HepG2 (cell line): ENCODE results near the gene GZF1. TPM values are rescaled to one million over a fixed set of nuclear protein-coding genes. Genes with fewer than 3 reads are reported as not detected.

Source experiments
- DR1 ChIP-seq: sonication (generic); formaldehyde crosslinking; IDR thresholded peaks from 2 replicates; pipeline ENCODE4 v1.8.0; 2021; ENCODE audit warnings: mild to moderate bottlenecking, missing genetic modification reagents, inconsistent platforms
- ERF ChIP-seq: IDR thresholded peaks from 2 replicates; pipeline ENCODE4 v1.6.1; 2018; ENCODE audit warnings: missing biosample characterization, missing genetic modification reagents
- HBP1 ChIP-seq: IDR thresholded peaks from 2 replicates; pipeline ENCODE4 v1.6.1; 2016; ENCODE audit warnings: low read depth, control low read depth
- HDAC1 ChIP-seq: sonication (generic); formaldehyde crosslinking; IDR thresholded peaks from 2 replicates; pipeline ENCODE4 v1.5.1; 2020; ENCODE audit warnings: mild to moderate bottlenecking, missing genetic modification reagents
- NCOA1 ChIP-seq: sonication (generic); formaldehyde crosslinking; IDR thresholded peaks from 2 replicates; pipeline ENCODE4 v1.9.0; 2021; ENCODE audit warnings: missing genetic modification reagents
- PITX1 ChIP-seq: sonication (generic); formaldehyde crosslinking; IDR thresholded peaks from 2 replicates; pipeline ENCODE4 v1.5.1; 2020; ENCODE audit warnings: mild to moderate bottlenecking, missing genetic modification reagents
- REL ChIP-seq: sonication (generic); formaldehyde crosslinking; conservative IDR thresholded peaks from 2 replicates; pipeline ENCODE4 v1.8.0; 2022; ENCODE audit warnings: mild to moderate bottlenecking, missing genetic modification reagents, moderate library complexity
- SAP130 ChIP-seq: IDR thresholded peaks from 2 replicates; pipeline ENCODE4 v1.6.1; 2016; ENCODE audit warnings: low read depth
- SP140L ChIP-seq: sonication (generic); formaldehyde crosslinking; IDR thresholded peaks from 2 replicates; pipeline ENCODE4 v1.4.0; 2020; ENCODE audit warnings: missing genetic modification reagents, borderline replicate concordance
- YEATS2 ChIP-seq: sonication (generic); formaldehyde crosslinking; IDR thresholded peaks from 2 replicates; pipeline ENCODE4 v1.4.0; 2020; ENCODE audit warnings: missing genetic modification reagents, borderline replicate concordance
- ZNF407 ChIP-seq: sonication (generic); formaldehyde crosslinking; IDR thresholded peaks from one replicate; pipeline ENCODE4 v1.5.1; 2020; ENCODE audit warnings: mild to moderate bottlenecking, missing genetic modification reagents; ENCODE audit errors: not compliant biosample characterization
- ZNF652 ChIP-seq: IDR thresholded peaks from 2 replicates; pipeline ENCODE4 v1.6.1; 2016; ENCODE audit warnings: low read depth, borderline replicate concordance
- polyA plus RNA-seq, 8 experiments: library from polyadenylated mRNA; depleted of rRNA in 3 of 8; stranded (reverse) in 7 of 8; unstranded in 1 of 8; fragments of >200 nt; fragmentation: Illumina TruSeq in 4 of 8; extraction: Trizol in 4 of 8; gene quantifications; 2 replicates each; pipeline versions ENCODE4 v1.2.1 to v1.2.3, GENCODE V29; 2011 to 2016; ENCODE audit warnings: low read depth in 4 of 8, missing spikeins in 1 of 8, mixed read lengths in 1 of 8; ENCODE audit not compliant: insufficient read depth in 1 of 8
- total RNA-seq, 5 experiments: library from RNA; depleted of rRNA; stranded (reverse); fragments of >200 nt; fragmentation: Illumina TruSeq; extraction: Trizol; gene quantifications; 2 replicates each; pipeline ENCODE4 v1.2.3, GENCODE V29; 2016; ENCODE audit warnings: low read depth in 1 of 5
- TF ChIP-seq, protein P1 (sequence below): sonication (generic); formaldehyde crosslinking; IDR thresholded peaks from 2 replicates; pipeline ENCODE4 v1.5.0; 2020; ENCODE audit warnings: missing genetic modification reagents, mild to moderate bottlenecking, borderline replicate concordance
- TF ChIP-seq, protein P2 (sequence below): sonication (generic); formaldehyde crosslinking; IDR thresholded peaks from 2 replicates; pipeline ENCODE4 v1.8.1; 2023; ENCODE audit warnings: mild to moderate bottlenecking, missing genetic modification reagents

The GZF1 gene
- total and polyA plus RNA-seq, 2 of the 13 experiments (the other 11 are each of a cell fraction or from before 2014, with no cell fraction given) = 16.9 to 26.0 TPM

GRCh38 chr20:23357767-23358562 is 4.0 kb upstream of the GZF1 start (continued):
- TF ChIP-seq, protein P1, sequence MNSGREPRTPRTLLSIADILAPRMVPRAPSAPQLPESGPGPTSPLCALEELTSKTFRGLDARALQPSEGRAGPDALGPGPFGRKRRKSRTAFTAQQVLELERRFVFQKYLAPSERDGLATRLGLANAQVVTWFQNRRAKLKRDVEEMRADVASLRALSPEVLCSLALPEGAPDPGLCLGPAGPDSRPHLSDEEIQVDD (CRISPR knock-in tag) = no peak
- TF ChIP-seq REL (CRISPR knock-in tag) (peak; percentile 84), ZNF652 (CRISPR knock-in tag) (no peak; the same call in 1 of the 2 replicates), ZNF407 (CRISPR knock-in tag) (peak; percentile 76), YEATS2 (CRISPR knock-in tag) (peak; percentile 89), SAP130 (CRISPR knock-in tag) (peak; percentile 99), DR1 (CRISPR knock-in tag) (peak; percentile 60; the same call in 1 of the 2 replicates), HBP1 (CRISPR knock-in tag) (peak; percentile 71; the same call in 1 of the 2 replicates), ERF (CRISPR knock-in tag) (peak; percentile 47; the same call in 1 of the 2 replicates), SP140L (CRISPR knock-in tag) (no peak; the same call in 1 of the 2 replicates), HDAC1 (CRISPR knock-in tag) (peak; percentile 97), NCOA1 (no peak), PITX1 (CRISPR knock-in tag) (peak; percentile 81; the same call in 1 of the 2 replicates)
- TF ChIP-seq, protein P2, sequence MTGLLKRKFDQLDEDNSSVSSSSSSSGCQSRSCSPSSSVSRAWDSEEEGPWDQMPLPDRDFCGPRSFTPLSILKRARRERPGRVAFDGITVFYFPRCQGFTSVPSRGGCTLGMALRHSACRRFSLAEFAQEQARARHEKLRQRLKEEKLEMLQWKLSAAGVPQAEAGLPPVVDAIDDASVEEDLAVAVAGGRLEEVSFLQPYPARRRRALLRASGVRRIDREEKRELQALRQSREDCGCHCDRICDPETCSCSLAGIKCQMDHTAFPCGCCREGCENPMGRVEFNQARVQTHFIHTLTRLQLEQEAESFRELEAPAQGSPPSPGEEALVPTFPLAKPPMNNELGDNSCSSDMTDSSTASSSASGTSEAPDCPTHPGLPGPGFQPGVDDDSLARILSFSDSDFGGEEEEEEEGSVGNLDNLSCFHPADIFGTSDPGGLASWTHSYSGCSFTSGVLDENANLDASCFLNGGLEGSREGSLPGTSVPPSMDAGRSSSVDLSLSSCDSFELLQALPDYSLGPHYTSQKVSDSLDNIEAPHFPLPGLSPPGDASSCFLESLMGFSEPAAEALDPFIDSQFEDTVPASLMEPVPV (CRISPR knock-in tag) = peak; percentile 76; the same call in 1 of the 2 replicates
